Esophagus muscularis mucosa (tissue), 4 donors: ENCODE measurements around the gene NSMCE3. TPM values are rescaled to one million over a fixed set of nuclear protein-coding genes. Genes with fewer than 3 reads are reported as not detected.

Experiments
- DNase-seq: peaks from one replicate; pipeline ENCODE4 v3.0.0-alpha.2; 2017; ENCODE audit errors: extremely low spot score
- H3K27ac ChIP-seq, 4 donors: fragments of 200-600 bp; sonication (generic); replicated peaks in 1 of 4; 1 replicate in 3 of 4; 2 replicates in 1 of 4; pipeline ENCODE4 v1.5.1; 2016 to 2019; ENCODE audit warnings: mild to moderate bottlenecking in 1 of 4
- H3K27me3 ChIP-seq, 4 donors: fragments of 200-600 bp; sonication (generic); one replicate each; pipeline versions ENCODE4 v1.5.1 to v1.6.0; 2016 to 2019
- H3K36me3 ChIP-seq, 4 donors: fragments of 200-600 bp; sonication (generic); one replicate each; pipeline ENCODE4 v1.5.1; 2016 to 2019
- H3K4me1 ChIP-seq, 4 donors: fragments of 200-600 bp; sonication (generic); one replicate each; pipeline ENCODE4 v1.5.1; 2016 to 2019
- H3K4me3 ChIP-seq, 4 donors: fragments of 200-600 bp; sonication (generic); 1 replicate in 2 of 4; 2 replicates in 2 of 4; pipeline ENCODE4 v1.5.1; 2016 to 2019; ENCODE audit warnings: mild to moderate bottlenecking in 4 of 4, moderate library complexity in 1 of 4
- H3K9me3 ChIP-seq, 4 donors: fragments of 200-600 bp; sonication (generic); 1 replicate in 3 of 4; 2 replicates in 1 of 4; pipeline ENCODE4 v1.5.1; 2016 to 2019
- EP300 ChIP-seq: sonication (generic); formaldehyde crosslinking; IDR thresholded peaks from one replicate; pipeline ENCODE4 v1.6.1; 2017; ENCODE audit warnings: antibody characterized with exemption
- POLR2A ChIP-seq: fragments of 450-650 bp; IDR thresholded peaks from one replicate; pipeline ENCODE4 v1.6.1; 2017; ENCODE audit warnings: antibody characterized with exemption, moderate library complexity, mild to moderate bottlenecking, low read depth
- POLR2AphosphoS5 ChIP-seq, 2 donors: sonication (generic); formaldehyde crosslinking; IDR thresholded peaks; one replicate each; pipeline ENCODE4 v1.6.1; 2017; ENCODE audit warnings: antibody characterized with exemption in 2 of 2
- whole genome bisulfite sequencing: methylation state at CpG from one replicate; pipeline ENCODE4 v1.1.5; 2018; 5-methylcytosine and 5-hydroxymethylcytosine counted together
- intact Hi-C: fragments of 100-400 bp; cut with DNase I; formaldehyde crosslinking; loops from one replicate; pipeline ENCODE4 v1.15.1; 2023
- total RNA-seq, 4 donors: library from RNA; depleted of rRNA; stranded (reverse); fragments of >200 nt; gene quantifications; one replicate each; pipeline versions ENCODE4 v1.1.0 to v1.2.1, GENCODE V29; 2016
- TF ChIP-seq, protein P1 (sequence below), 3 experiments: fragments of 200-600 bp in 2 of 3; fragments of 450-650 bp in 1 of 3; sonication (generic) in 2 of 3; IDR thresholded peaks; one replicate each; pipeline ENCODE4 v1.5.1; 2017 to 2019; ENCODE audit warnings: antibody characterized with exemption in 3 of 3, mild to moderate bottlenecking in 2 of 3, moderate library complexity in 1 of 3

NSMCE3 gene
- total RNA-seq, 4 donors from 2014 or later: 8.3 to 18.4 (median 15.7) TPM

DNA sequence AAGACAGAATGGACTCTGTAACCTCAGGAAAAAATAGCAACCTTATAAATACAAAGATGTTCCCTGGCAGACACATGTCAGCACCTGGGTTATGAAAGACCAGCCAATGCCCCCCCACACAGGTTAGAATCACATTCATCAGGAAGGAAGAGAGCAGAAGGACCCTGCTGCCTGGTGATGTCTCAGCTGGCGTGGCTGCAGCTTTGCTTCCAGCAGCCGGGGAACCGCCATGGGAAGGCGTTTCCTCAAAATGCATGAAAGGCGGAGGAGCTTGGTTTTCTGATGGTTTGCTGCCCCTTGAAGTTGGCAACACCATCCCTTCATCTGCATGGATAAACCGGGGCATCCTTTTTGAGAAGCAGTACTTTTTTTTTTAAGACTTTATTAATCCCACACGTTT lies 10.9 kb upstream of the NSMCE3 start:
- Histone ChIP-seq H3K27me3 (peaks cover 0 to 11% (median 0%) of the 10 kb centered on the region in 4 donors), H3K9me3 (no peaks in the 10 kb centered on the region), H3K27ac (no peak overlapping the region), H3K4me1 (no peaks in the 10 kb centered on the region), H3K36me3 (no peaks in the 10 kb centered on the region), H3K4me3 (no peak overlapping the region)
- TF ChIP-seq POLR2A (no peak), EP300 (no peak)
- intact Hi-C loops: no loop called here
- peak; percentile 26 for DNase-seq
- WGBS: 58% methylated on average over 7 of the region's 7 CpGs

- Histone ChIP-seq H3K4me1 (no peaks in the 10 kb centered on the region), H3K27ac (no peak overlapping the region), H3K36me3 (no peaks in the 10 kb centered on the region), H3K4me3 (no peak overlapping the region), H3K9me3 (no peaks in the 10 kb centered on the region), H3K27me3 (peaks cover 0 to 11% (median 0%) of the 10 kb centered on the region in 4 donors)
- DNase-seq: no peak
- WGBS: 71% methylated on average over 3 of the region's 3 CpGs
- TF ChIP-seq POLR2AphosphoS5 (IDR thresholded peaks at IDR 0.05) (no peak), POLR2A (no peak), EP300 (no peak)
- TF ChIP-seq, protein P1, sequence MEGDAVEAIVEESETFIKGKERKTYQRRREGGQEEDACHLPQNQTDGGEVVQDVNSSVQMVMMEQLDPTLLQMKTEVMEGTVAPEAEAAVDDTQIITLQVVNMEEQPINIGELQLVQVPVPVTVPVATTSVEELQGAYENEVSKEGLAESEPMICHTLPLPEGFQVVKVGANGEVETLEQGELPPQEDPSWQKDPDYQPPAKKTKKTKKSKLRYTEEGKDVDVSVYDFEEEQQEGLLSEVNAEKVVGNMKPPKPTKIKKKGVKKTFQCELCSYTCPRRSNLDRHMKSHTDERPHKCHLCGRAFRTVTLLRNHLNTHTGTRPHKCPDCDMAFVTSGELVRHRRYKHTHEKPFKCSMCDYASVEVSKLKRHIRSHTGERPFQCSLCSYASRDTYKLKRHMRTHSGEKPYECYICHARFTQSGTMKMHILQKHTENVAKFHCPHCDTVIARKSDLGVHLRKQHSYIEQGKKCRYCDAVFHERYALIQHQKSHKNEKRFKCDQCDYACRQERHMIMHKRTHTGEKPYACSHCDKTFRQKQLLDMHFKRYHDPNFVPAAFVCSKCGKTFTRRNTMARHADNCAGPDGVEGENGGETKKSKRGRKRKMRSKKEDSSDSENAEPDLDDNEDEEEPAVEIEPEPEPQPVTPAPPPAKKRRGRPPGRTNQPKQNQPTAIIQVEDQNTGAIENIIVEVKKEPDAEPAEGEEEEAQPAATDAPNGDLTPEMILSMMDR (IDR thresholded peaks at IDR 0.05): no peak
- intact Hi-C loops: no loop called here
These were observed 8.9 kb upstream of the NSMCE3 start for GRCh38 chr15:29278436-29279105.

DNA sequence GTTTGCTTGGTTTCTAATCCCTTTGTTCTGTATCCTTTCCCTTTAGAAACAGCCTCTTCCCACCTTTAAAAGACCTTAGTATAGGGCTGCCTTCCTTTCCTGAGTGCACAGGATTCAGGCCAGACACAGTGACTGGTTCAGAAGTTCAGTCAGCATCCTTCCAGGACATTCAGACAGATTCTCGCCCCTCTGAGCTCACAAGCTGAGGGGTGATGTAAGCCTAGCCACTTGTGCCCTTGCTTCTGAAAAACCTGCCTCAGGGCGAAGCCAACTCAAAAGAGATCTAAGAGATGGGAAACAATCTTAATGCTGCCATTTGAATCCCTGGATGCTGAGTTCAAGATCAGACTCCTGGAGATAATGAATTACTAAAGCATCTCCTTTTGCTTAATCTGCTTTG lies 6.7 kb upstream of the NSMCE3 start:
- intact Hi-C loops: no loop called here
- WGBS: 94% methylated on average over 2 of the region's 2 CpGs
- no peaks in the 10 kb centered on the region for H3K36me3 ChIP-seq

GRCh38 chr15:29275855-29276254 lies 6.2 kb upstream of the NSMCE3 start:
- intact Hi-C loops: no loop called here

More for the DNA sequence above, 6.7 kb upstream of the NSMCE3 start:
- H3K4me1 ChIP-seq: no peaks in the 10 kb centered on the region
- no peak for DNase-seq
- TF ChIP-seq, protein P1 (IDR thresholded peaks at IDR 0.05): no peak
- no peak for TF ChIP-seq POLR2AphosphoS5 (IDR thresholded peaks at IDR 0.05)
- TF ChIP-seq POLR2A: no peak
- no peak for TF ChIP-seq EP300
- no peak overlapping the region for H3K27ac ChIP-seq
- no peaks in the 10 kb centered on the region for H3K9me3 ChIP-seq
- H3K4me3 ChIP-seq: no peak overlapping the region
- no peaks in the 10 kb centered on the region for H3K27me3 ChIP-seq

DNA sequence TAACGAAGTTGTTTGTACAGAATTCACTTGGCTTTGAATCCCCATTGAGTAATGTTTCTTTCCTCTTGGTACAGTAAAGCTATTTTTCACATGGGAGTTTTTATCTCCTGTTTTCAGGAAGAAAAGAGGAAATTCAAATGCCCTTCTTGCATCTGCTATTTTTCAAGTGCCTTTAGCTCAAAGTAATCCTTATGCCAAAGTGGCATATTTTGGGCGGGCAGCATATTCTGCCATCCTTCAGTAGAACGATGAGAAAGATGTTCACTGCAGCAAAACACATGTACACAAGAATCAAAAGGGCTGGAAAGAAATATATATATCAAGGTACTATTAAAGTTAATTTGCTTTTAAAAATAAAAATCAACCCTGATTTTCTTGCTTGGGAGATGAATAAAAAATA lies 5.3 kb upstream of the NSMCE3 start:
- DNase-seq: no peak
- no peaks in the 10 kb centered on the region for H3K36me3 ChIP-seq
- intact Hi-C loops: no loop called here
- H3K4me1 ChIP-seq: peaks cover 0 to 8% (median 6%) of the 10 kb centered on the region in 4 donors
- TF ChIP-seq EP300: no peak
- no peak for TF ChIP-seq POLR2A
- no peak for TF ChIP-seq POLR2AphosphoS5 (IDR thresholded peaks at IDR 0.05)
- TF ChIP-seq, protein P1 (IDR thresholded peaks at IDR 0.05): no peak
- H3K27me3 ChIP-seq: no peaks in the 10 kb centered on the region
- 90% methylated on average over 3 of the region's 3 CpGs for WGBS
- no peak overlapping the region for H3K27ac ChIP-seq
- H3K4me3 ChIP-seq: no peak overlapping the region
- no peaks in the 10 kb centered on the region for H3K9me3 ChIP-seq

More at GRCh38 chr15:29275855-29276254, 6.2 kb upstream of the NSMCE3 start:
- Histone ChIP-seq H3K9me3 (no peaks in the 10 kb centered on the region), H3K36me3 (no peaks in the 10 kb centered on the region), H3K4me3 (no peak overlapping the region), H3K27me3 (no peaks in the 10 kb centered on the region), H3K27ac (no peak overlapping the region), H3K4me1 (peaks cover 0 to 1% (median 0%) of the 10 kb centered on the region in 4 donors)
- DNase-seq: no peak
- WGBS: 93% methylated on average over 1 of the region's 1 CpG
- TF ChIP-seq, protein P1 (IDR thresholded peaks at IDR 0.05): no peak
- TF ChIP-seq EP300: no peak
- TF ChIP-seq POLR2A: no peak
- no peak for TF ChIP-seq POLR2AphosphoS5 (IDR thresholded peaks at IDR 0.05)
